Ovary (tissue), 9 donors: ENCODE measurements around the gene ADGRB3. TPM values are rescaled to one million over a fixed set of nuclear protein-coding genes. Genes with fewer than 3 reads are reported as not detected.

Experiments used
- DNase-seq, 5 donors: peaks; one replicate each; pipeline ENCODE4 v3.0.0-alpha.2; 2019 to 2020
- H3K27ac ChIP-seq, 2 donors: fragments of 200-600 bp; one replicate each; pipeline versions ENCODE4 v1.5.1 to v1.8.0; 2019 to 2022
- H3K27me3 ChIP-seq: fragments of 200-600 bp; one replicate; pipeline ENCODE4 v1.8.0; 2022
- H3K36me3 ChIP-seq: fragments of 200-600 bp; sonication (generic); one replicate; pipeline ENCODE4 v1.5.1; 2019
- H3K4me1 ChIP-seq: one replicate; pipeline ENCODE4 v1.8.1; 2013; ENCODE audit warnings: mild to moderate bottlenecking, moderate library complexity; ENCODE audit not compliant: insufficient read depth
- H3K4me3 ChIP-seq: fragments of 200-600 bp; sonication (generic); one replicate; pipeline ENCODE4 v1.5.1; 2017
- H3K9me3 ChIP-seq, 2 donors: fragments of 200-600 bp in 1 of 2; sonication (generic) in 1 of 2; one replicate each; pipeline versions ENCODE4 v1.5.1 to v1.8.1; 2013 to 2019; ENCODE audit warnings: mild to moderate bottlenecking in 1 of 2, moderate library complexity in 1 of 2
- CTCF ChIP-seq, 3 donors: fragments of 450-650 bp in 2 of 3; fragments of 200-600 bp in 1 of 3; IDR thresholded peaks; one replicate each; pipeline versions ENCODE4 v1.5.1 to v1.8.0; 2016 to 2022; ENCODE audit warnings: antibody characterized with exemption in 3 of 3, mild to moderate bottlenecking in 1 of 3
- EP300 ChIP-seq: sonication (generic); formaldehyde crosslinking; IDR thresholded peaks from one replicate; pipeline ENCODE4 v1.6.1; 2017; ENCODE audit warnings: antibody characterized with exemption
- POLR2A ChIP-seq: fragments of 450-650 bp; IDR thresholded peaks from one replicate; pipeline ENCODE4 v1.6.1; 2017; ENCODE audit warnings: antibody characterized with exemption, mild to moderate bottlenecking, moderate library complexity
- WGBS, 3 donors: extraction: QIAGEN DNeasy Blood & Tissue Kit in 1 of 3; methylation state at CpG; one replicate each; pipeline versions ENCODE4 v1.1.5 to v1.1.7; 2013 to 2017; 5-methylcytosine and 5-hydroxymethylcytosine counted together
- intact Hi-C, 4 donors: fragments of 100-400 bp; cut with DNase I; formaldehyde crosslinking; loops; one replicate each; pipeline versions ENCODE4 v1.11.0 to v1.15.1; 2022 to 2023
- polyA plus RNA-seq, 2 donors: library from polyadenylated mRNA; stranded (reverse); fragments of 200-250 nt in 1 of 2; fragments of 350-450 nt in 1 of 2; fragmentation: Illumina TruSeq in 1 of 2; extraction: RNeasy Lipid Tissue Mini Kit (QIAGEN cat#74804) in 1 of 2; gene quantifications; one replicate each; pipeline ENCODE4 v1.2.3, GENCODE V29; 2013 to 2014
- total RNA-seq, 7 donors: library from RNA; depleted of rRNA in 2 of 7; stranded (reverse); fragments of >200 nt in 2 of 7; fragmentation: NEBNext Ultra II Directional in 3 of 7; extraction: Animal tissue kit (Norgen Biotek cat#: 25700) in 3 of 7; gene quantifications; one replicate each; pipeline versions ENCODE4 v1.1.0 to v1.2.4, GENCODE V29; 2016 to 2023
- donor health status: DM: no; HTN: no; CAD: no; lungs with moderate emphysema.
- donor health status: DM: no; HTN: no; CAD: no.
- donor health status: Bipolar disorder and iron deficiency.
- donor health status: DM: yes; HTN: yes; CAD: no.
- donor health status: DM: no; HTN: no; CAD: no.
- donor health status: DM: yes; HTN: yes; CAD: no.

The ADGRB3 gene
- total and polyA plus RNA-seq, 9 donors: 0.28 to 3.0 (median 1.4) TPM

- no peak for DNase-seq
- intact Hi-C loops: no loop called here
- H3K36me3 ChIP-seq: no peaks in the 10 kb centered on the region
- no peak overlapping the region for H3K27ac ChIP-seq
- TF ChIP-seq CTCF (IDR thresholded peaks at IDR 0.05) (no peak), POLR2A (no peak), EP300 (no peak)
- H3K4me1 ChIP-seq: no peaks in the 10 kb centered on the region
- no peaks in the 10 kb centered on the region for H3K27me3 ChIP-seq
- WGBS, 3 donors: 60 to 78% (median 68%) methylated on average over 2 of the region's 2 CpGs
- H3K9me3 ChIP-seq: no peaks in the 10 kb centered on the region
- no peak overlapping the region for H3K4me3 ChIP-seq
Observed at GRCh38 chr6:68915586-68915985, 280.5 kb downstream of the ADGRB3 start.

- H3K4me1 ChIP-seq: no peaks in the 10 kb centered on the region
- no peaks in the 10 kb centered on the region for H3K9me3 ChIP-seq
- 68% methylated on average over 3 of the region's 3 CpGs for WGBS, 3 donors
- H3K4me3 ChIP-seq: no peak overlapping the region
- no peak for DNase-seq
- no peak overlapping the region for H3K27ac ChIP-seq
- TF ChIP-seq POLR2A (no peak), CTCF (IDR thresholded peaks at IDR 0.05) (no peak), EP300 (no peak)
- intact Hi-C loops: no loop called here
- H3K36me3 ChIP-seq: no peaks in the 10 kb centered on the region
- H3K27me3 ChIP-seq: no peaks in the 10 kb centered on the region
Observed at GRCh38 chr6:68919537-68919936, 284.5 kb downstream of the ADGRB3 start.

- Histone ChIP-seq H3K27ac (no peak overlapping the region), H3K9me3 (no peaks in the 10 kb centered on the region), H3K4me1 (no peaks in the 10 kb centered on the region), H3K27me3 (no peaks in the 10 kb centered on the region), H3K4me3 (no peak overlapping the region), H3K36me3 (no peaks in the 10 kb centered on the region)
- TF ChIP-seq POLR2A (no peak), EP300 (no peak), CTCF (IDR thresholded peaks at IDR 0.05) (no peak)
- intact Hi-C loops: no loop called here
- WGBS, 3 donors: 81 to 88% (median 87%) methylated on average over 2 of the region's 2 CpGs
- DNase-seq: no peak
Observed at GRCh38 chr6:68941345-68941744, 306.3 kb downstream of the ADGRB3 start.

GRCh38 chr6:68947721-68948120, 312.6 kb downstream of the ADGRB3 start:
- H3K36me3 ChIP-seq: no peaks in the 10 kb centered on the region
- H3K27me3 ChIP-seq: no peaks in the 10 kb centered on the region
- H3K27ac ChIP-seq: no peak overlapping the region
- TF ChIP-seq EP300 (no peak), POLR2A (no peak), CTCF (IDR thresholded peaks at IDR 0.05) (no peak)
- intact Hi-C loops: no loop called here
- H3K4me3 ChIP-seq: no peak overlapping the region
- no peaks in the 10 kb centered on the region for H3K4me1 ChIP-seq
- no peak for DNase-seq
- H3K9me3 ChIP-seq: no peaks in the 10 kb centered on the region
- WGBS, 3 donors: 89 to 92% (median 92%) methylated on average over 5 of the region's 5 CpGs

GRCh38 chr6:68951270-68951669, 316.2 kb downstream of the ADGRB3 start:
- TF ChIP-seq POLR2A (no peak), CTCF (IDR thresholded peaks at IDR 0.05) (no peak), EP300 (no peak)
- no peaks in the 10 kb centered on the region for H3K36me3 ChIP-seq
- intact Hi-C loops: no loop called here
- H3K27ac ChIP-seq: no peak overlapping the region
- H3K9me3 ChIP-seq: no peaks in the 10 kb centered on the region
- H3K4me1 ChIP-seq: no peaks in the 10 kb centered on the region
- H3K27me3 ChIP-seq: no peaks in the 10 kb centered on the region
- no peak for DNase-seq
- 14 to 24% (median 23%) methylated on average over 10 of the region's 10 CpGs for WGBS, 3 donors
- H3K4me3 ChIP-seq: no peak overlapping the region
